ENCODE results near the gene KLF1.
A peak's percentile ranks its signal among the peaks of the same experiment; 100 is the strongest.

KLF1 gene

DNA sequence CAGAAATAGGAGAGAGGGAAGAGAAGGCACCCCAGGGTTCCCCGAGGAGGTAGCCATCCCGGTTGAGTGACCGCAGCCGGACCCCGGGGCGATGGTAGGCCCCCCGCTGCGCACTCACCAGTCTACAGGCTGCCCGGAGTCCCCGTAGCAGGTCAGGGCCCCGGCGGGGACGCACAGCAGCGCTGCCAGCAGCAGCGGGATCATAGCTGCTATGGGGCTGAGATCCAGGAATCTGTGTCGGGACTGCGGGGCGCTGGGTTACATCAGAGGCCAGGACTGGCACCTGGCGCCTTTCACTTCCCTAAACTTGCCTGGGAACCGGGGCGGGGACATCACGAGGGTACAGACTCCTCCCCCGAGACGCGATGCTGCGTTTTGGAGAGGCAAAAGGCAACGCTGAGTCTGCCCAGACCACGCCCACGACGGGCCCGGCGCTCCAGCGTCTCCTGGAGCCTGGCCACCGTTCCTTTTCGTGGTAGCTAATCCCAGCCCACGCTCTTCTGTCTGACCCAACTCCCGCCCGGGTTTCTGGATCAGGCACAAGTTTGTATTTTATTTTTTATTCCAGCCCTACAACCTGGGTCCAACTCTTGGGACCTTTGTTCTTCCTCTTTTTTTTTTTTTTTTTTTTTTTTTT lies 5.7 kb downstream of the KLF1 start, which contains the start of gene DNASE2:
Gene DNASE2, minus strand, starts transcription at position 278 of the 637 bp plus-strand sequence. Its CDS starts 74 bp downstream, at position 204.
- no peak within 1 kb of the TSS for H2BK5ac ChIP-seq (ENCODE audit: low read depth, low read length, poor library complexity, severe bottlenecking)
- peak within 1 kb of the TSS; percentile 94 for H2AFZ ChIP-seq (ENCODE audit: low read depth, low read length)

GRCh38 chr19:12880551-12881171 lies 6.3 kb downstream of the KLF1 start:
- H3K9ac ChIP-seq (ENCODE audit: low read length): peak overlapping the region; percentile 92
- H3K36me3 ChIP-seq (ENCODE audit: control insufficient read depth in 1 of 2, insufficient read depth in 2 of 2, low read depth in 1 of 2, low read length in 2 of 2): peaks cover 5 to 11% of the 10 kb centered on the region in 2 experiments
- no peak overlapping the region for H3K4ac ChIP-seq (ENCODE audit: low read depth in 1 of 2, low read length in 2 of 2)
- H2AFZ ChIP-seq (ENCODE audit: low read depth, low read length): peak overlapping the region; percentile 94
- H4K8ac ChIP-seq (ENCODE audit: low read length): peak overlapping the region; percentile 93
- H3K14ac ChIP-seq (ENCODE audit: low read length in 2 of 2): peak overlapping the region in 1 of 2 experiments; percentile 9
- H2BK5ac ChIP-seq (ENCODE audit: low read depth, low read length, poor library complexity, severe bottlenecking): no peak overlapping the region
- peak overlapping the region in 1 of 2 experiments; percentile 18 for H2BK12ac ChIP-seq (ENCODE audit: low read length in 2 of 2)
- H3K79me1 ChIP-seq (replicated peaks; ENCODE audit: low read length, poor library complexity, severe bottlenecking): no peaks in the 10 kb centered on the region
- no peak for DNase-seq
- H3K27ac ChIP-seq (ENCODE audit: low read length, poor library complexity, severe bottlenecking): no peak overlapping the region
- 17% methylated on average over 28 of the region's 29 CpGs for WGBS
- H3K4me1 ChIP-seq (ENCODE audit: control insufficient read depth, insufficient read depth, low read depth, low read length): peaks cover 14% of the 10 kb centered on the region
- H3K9me3 ChIP-seq (ENCODE audit: control insufficient read depth, low read length): peaks cover 7% of the 10 kb centered on the region
- no peak overlapping the region for H2BK15ac ChIP-seq (ENCODE audit: low read depth, poor library complexity, severe bottlenecking)
- H3K4me3 ChIP-seq (ENCODE audit: insufficient read depth in 1 of 2, low read depth in 1 of 2, low read length in 2 of 2): peak overlapping the region; percentile 68 to 96
- no peak overlapping the region for H2BK120ac ChIP-seq (ENCODE audit: low read depth, low read length)
- H2AK5ac ChIP-seq (ENCODE audit: low read length, severe bottlenecking): no peak overlapping the region
- H3K18ac ChIP-seq (ENCODE audit: low read depth in 1 of 2, low read length in 2 of 2): peak overlapping the region; percentile 81 to 83
- H3K4me2 ChIP-seq (ENCODE audit: low read length, poor library complexity, severe bottlenecking): peak overlapping the region; percentile 94
- H3K27me3 ChIP-seq (ENCODE audit: control insufficient read depth in 1 of 2, insufficient read depth in 1 of 2, low read length in 2 of 2): peaks cover 16 to 18% of the 10 kb centered on the region in 2 experiments
- H3K23ac ChIP-seq (ENCODE audit: low read length in 2 of 2): no peak overlapping the region
- peak overlapping the region; percentile 67 for H4K91ac ChIP-seq (ENCODE audit: low read length)

More for the DNA sequence above, 5.7 kb downstream of the KLF1 start, which contains the start of gene DNASE2:
- H3K18ac ChIP-seq (ENCODE audit: low read depth in 1 of 2, low read length in 2 of 2): peak within 1 kb of the TSS; percentile 81 to 83
- H3K14ac ChIP-seq (ENCODE audit: low read length in 2 of 2): peak within 1 kb of the TSS in 1 of 2 experiments; percentile 55
- peaks cover 5 to 11% of the 10 kb centered on the region in 2 experiments for H3K36me3 ChIP-seq (ENCODE audit: control insufficient read depth in 1 of 2, insufficient read depth in 2 of 2, low read depth in 1 of 2, low read length in 2 of 2)
- peaks cover 22 to 24% of the 10 kb centered on the region in 2 experiments for H3K27me3 ChIP-seq (ENCODE audit: control insufficient read depth in 1 of 2, insufficient read depth in 1 of 2, low read length in 2 of 2)
- H3K4me3 ChIP-seq (ENCODE audit: insufficient read depth in 1 of 2, low read depth in 1 of 2, low read length in 2 of 2): peak within 1 kb of the TSS; percentile 68 to 96
- no peak within 1 kb of the TSS for H3K27ac ChIP-seq (ENCODE audit: low read length, poor library complexity, severe bottlenecking)
- H3K4me1 ChIP-seq (ENCODE audit: control insufficient read depth, insufficient read depth, low read depth, low read length): peaks cover 18% of the 10 kb centered on the region
- no peaks in the 10 kb centered on the region for H3K79me1 ChIP-seq (replicated peaks; ENCODE audit: low read length, poor library complexity, severe bottlenecking)
- peak within 1 kb of the TSS; percentile 93 for H4K8ac ChIP-seq (ENCODE audit: low read length)
- peak within 1 kb of the TSS; percentile 67 for H4K91ac ChIP-seq (ENCODE audit: low read length)
- DNase-seq: peak; percentile 90
- no peak within 1 kb of the TSS for H3K4ac ChIP-seq (ENCODE audit: low read depth in 1 of 2, low read length in 2 of 2)
- under 1% methylated on average over 38 of the region's 38 CpGs for WGBS
- peak within 1 kb of the TSS; percentile 92 for H3K9ac ChIP-seq (ENCODE audit: low read length)
- H2BK12ac ChIP-seq (ENCODE audit: low read length in 2 of 2): peak within 1 kb of the TSS in 1 of 2 experiments; percentile 18
- H2AK5ac ChIP-seq (ENCODE audit: low read length, severe bottlenecking): no peak within 1 kb of the TSS
- peak within 1 kb of the TSS; percentile 94 for H3K4me2 ChIP-seq (ENCODE audit: low read length, poor library complexity, severe bottlenecking)
- H3K9me3 ChIP-seq (ENCODE audit: control insufficient read depth, low read length): peaks cover 7% of the 10 kb centered on the region
- H2BK120ac ChIP-seq (ENCODE audit: low read depth, low read length): no peak within 1 kb of the TSS
- no peak within 1 kb of the TSS for H3K23ac ChIP-seq (ENCODE audit: low read length in 2 of 2)
- peak within 1 kb of the TSS; percentile 86 for H2BK15ac ChIP-seq (ENCODE audit: low read depth, poor library complexity, severe bottlenecking)

GRCh38 chr19:12875086-12875485 lies 11.9 kb downstream of the KLF1 start:
- Histone ChIP-seq H2AFZ (ENCODE audit: low read depth, low read length) (no peak overlapping the region), H3K14ac (ENCODE audit: low read length in 2 of 2) (no peak overlapping the region), H3K4me2 (ENCODE audit: low read length, poor library complexity, severe bottlenecking) (no peak overlapping the region), H4K91ac (ENCODE audit: low read length) (no peak overlapping the region), H2BK5ac (ENCODE audit: low read depth, low read length, poor library complexity, severe bottlenecking) (no peak overlapping the region), H4K8ac (ENCODE audit: low read length) (no peak overlapping the region), H2BK12ac (ENCODE audit: low read length in 2 of 2) (no peak overlapping the region), H3K4ac (ENCODE audit: low read depth in 1 of 2, low read length in 2 of 2) (no peak overlapping the region), H3K4me1 (ENCODE audit: control insufficient read depth, insufficient read depth, low read depth, low read length) (peaks cover 3% of the 10 kb centered on the region), H3K27ac (ENCODE audit: low read length, poor library complexity, severe bottlenecking) (no peak overlapping the region), H3K9me3 (ENCODE audit: control insufficient read depth, low read length) (no peaks in the 10 kb centered on the region), H3K4me3 (ENCODE audit: insufficient read depth in 1 of 2, low read depth in 1 of 2, low read length in 2 of 2) (no peak overlapping the region), H2BK15ac (ENCODE audit: low read depth, poor library complexity, severe bottlenecking) (no peak overlapping the region), H2AK5ac (ENCODE audit: low read length, severe bottlenecking) (no peak overlapping the region), H3K36me3 (ENCODE audit: control insufficient read depth in 1 of 2, insufficient read depth in 2 of 2, low read depth in 1 of 2, low read length in 2 of 2) (peaks cover 17 to 23% of the 10 kb centered on the region in 2 experiments), H3K9ac (ENCODE audit: low read length) (no peak overlapping the region), H3K27me3 (ENCODE audit: control insufficient read depth in 1 of 2, insufficient read depth in 1 of 2, low read length in 2 of 2) (peaks cover 0 to 7% of the 10 kb centered on the region in 2 experiments), H3K18ac (ENCODE audit: low read depth in 1 of 2, low read length in 2 of 2) (no peak overlapping the region), H3K79me1 (replicated peaks; ENCODE audit: low read length, poor library complexity, severe bottlenecking) (no peaks in the 10 kb centered on the region), H2BK120ac (ENCODE audit: low read depth, low read length) (no peak overlapping the region), H3K23ac (ENCODE audit: low read length in 2 of 2) (no peak overlapping the region)
- WGBS: 89% methylated on average over 6 of the region's 6 CpGs
- no peak for DNase-seq
